ENCODE results near the gene UVSSA. TPM values are rescaled to one million over a fixed set of nuclear protein-coding genes. Genes with fewer than 3 reads are reported as not detected.
A peak's percentile ranks its signal among the peaks of the same experiment; 100 is the strongest.

UVSSA gene
- total and polyA plus RNA-seq, 8 donors: 9.2 to 30.9 (median 14.5) TPM

GRCh38 chr4:1400191-1400805 is 53.3 kb downstream of the UVSSA start:
- DNase-seq: peak in 1 of 6 donors; percentile 7
- Histone ChIP-seq H3K9me3 (no peaks in the 10 kb centered on the region), H3K27ac (no peak overlapping the region), H3K36me3 (no peaks in the 10 kb centered on the region), H3K27me3 (peaks cover 0 to 31% (median 3%) of the 10 kb centered on the region in 4 donors), H3K4me3 (no peak overlapping the region), H3K4me1 (peaks cover 0 to 3% (median 0%) of the 10 kb centered on the region in 3 donors)
- 71 to 78% methylated on average over 11 of the region's 11 CpGs for WGBS, 2 donors
- no peak for ATAC-seq
- intact Hi-C loops (cut with DNase I): no loop called here
- no peak for TF ChIP-seq CTCF (IDR thresholded peaks at IDR 0.05)
- FAIRE-seq: no peak

GRCh38 chr4:1400831-1401408 is 53.9 kb downstream of the UVSSA start:
- TF ChIP-seq CTCF (IDR thresholded peaks at IDR 0.05): no peak
- intact Hi-C loops (cut with DNase I): no loop called here
- 44 to 54% methylated on average over 8 to 14 of the region's 14 CpGs for WGBS, 2 donors
- ATAC-seq (peak in 1 of 4 donors; percentile 7), DNase-seq (peak in 2 of 6 donors; percentile 8 to 45), FAIRE-seq (no peak)
- Histone ChIP-seq H3K27me3 (peaks cover 0 to 37% (median 3%) of the 10 kb centered on the region in 4 donors), H3K4me3 (no peak overlapping the region), H3K4me1 (peaks cover 0 to 3% (median 0%) of the 10 kb centered on the region in 3 donors), H3K9me3 (no peaks in the 10 kb centered on the region), H3K27ac (no peak overlapping the region), H3K36me3 (no peaks in the 10 kb centered on the region)

GRCh38 chr4:1401409-1402020 is 54.5 kb downstream of the UVSSA start:
- intact Hi-C loops (cut with DNase I): no loop called here
- DNase-seq: peak in 2 of 6 donors; percentile 10 to 66

DNA sequence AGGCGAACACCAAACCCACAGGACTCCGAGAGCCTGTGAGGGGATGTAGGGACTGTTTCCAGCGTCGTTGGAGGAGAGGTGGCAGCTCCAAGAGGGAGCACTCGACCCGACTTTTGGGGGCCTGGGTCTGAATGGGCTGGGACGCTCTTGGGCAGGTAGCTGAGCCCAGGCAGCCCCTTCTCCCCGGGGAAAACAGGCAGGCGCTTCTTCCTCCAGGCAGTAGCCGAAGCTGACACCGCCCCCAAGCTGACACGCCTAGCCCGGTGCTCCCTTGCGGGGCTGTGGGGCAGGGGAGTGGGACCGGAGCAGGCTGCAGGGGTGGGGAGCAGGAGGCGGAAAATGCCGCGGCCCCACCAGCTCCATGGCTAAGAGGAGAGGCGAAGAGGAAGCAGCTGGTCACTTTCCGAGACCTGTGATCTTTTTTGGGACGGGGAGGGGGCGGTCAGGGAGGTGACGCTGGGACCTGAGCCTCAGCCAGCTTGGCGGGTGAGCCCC is 55.1 kb downstream of the UVSSA start:
- no peak for TF ChIP-seq CTCF (IDR thresholded peaks at IDR 0.05)
- ATAC-seq (no peak), FAIRE-seq (no peak), DNase-seq (peak in 2 of 6 donors; percentile 11 to 45)
- Histone ChIP-seq H3K4me1 (peaks cover 0 to 3% (median 0%) of the 10 kb centered on the region in 3 donors), H3K9me3 (no peaks in the 10 kb centered on the region), H3K27ac (no peak overlapping the region), H3K36me3 (no peaks in the 10 kb centered on the region), H3K27me3 (peaks cover 0 to 45% (median 3%) of the 10 kb centered on the region in 4 donors), H3K4me3 (no peak overlapping the region)
- 7 to 12% methylated on average over 24 of the region's 24 CpGs for WGBS, 2 donors
- intact Hi-C loops (cut with DNase I): no loop called here

More at GRCh38 chr4:1401409-1402020, 54.5 kb downstream of the UVSSA start:
- Histone ChIP-seq H3K4me3 (no peak overlapping the region), H3K4me1 (peaks cover 0 to 3% (median 0%) of the 10 kb centered on the region in 3 donors), H3K27me3 (peaks cover 0 to 39% (median 3%) of the 10 kb centered on the region in 4 donors), H3K27ac (no peak overlapping the region), H3K9me3 (no peaks in the 10 kb centered on the region), H3K36me3 (no peaks in the 10 kb centered on the region)
- FAIRE-seq (no peak), ATAC-seq (no peak)
- 29 to 31% methylated on average over 16 to 18 of the region's 18 CpGs for WGBS, 2 donors
- TF ChIP-seq CTCF (IDR thresholded peaks at IDR 0.05): no peak

Measured in pancreas (tissue), 10 donors.